ENCODE measurements around the gene GALNT17. TPM values are rescaled to one million over a fixed set of nuclear protein-coding genes. Genes with fewer than 3 reads are reported as not detected.

Gene GALNT17
- total and polyA plus RNA-seq, 2 experiments from 2014 or later = 11.1 to 65.6 TPM

DNA sequence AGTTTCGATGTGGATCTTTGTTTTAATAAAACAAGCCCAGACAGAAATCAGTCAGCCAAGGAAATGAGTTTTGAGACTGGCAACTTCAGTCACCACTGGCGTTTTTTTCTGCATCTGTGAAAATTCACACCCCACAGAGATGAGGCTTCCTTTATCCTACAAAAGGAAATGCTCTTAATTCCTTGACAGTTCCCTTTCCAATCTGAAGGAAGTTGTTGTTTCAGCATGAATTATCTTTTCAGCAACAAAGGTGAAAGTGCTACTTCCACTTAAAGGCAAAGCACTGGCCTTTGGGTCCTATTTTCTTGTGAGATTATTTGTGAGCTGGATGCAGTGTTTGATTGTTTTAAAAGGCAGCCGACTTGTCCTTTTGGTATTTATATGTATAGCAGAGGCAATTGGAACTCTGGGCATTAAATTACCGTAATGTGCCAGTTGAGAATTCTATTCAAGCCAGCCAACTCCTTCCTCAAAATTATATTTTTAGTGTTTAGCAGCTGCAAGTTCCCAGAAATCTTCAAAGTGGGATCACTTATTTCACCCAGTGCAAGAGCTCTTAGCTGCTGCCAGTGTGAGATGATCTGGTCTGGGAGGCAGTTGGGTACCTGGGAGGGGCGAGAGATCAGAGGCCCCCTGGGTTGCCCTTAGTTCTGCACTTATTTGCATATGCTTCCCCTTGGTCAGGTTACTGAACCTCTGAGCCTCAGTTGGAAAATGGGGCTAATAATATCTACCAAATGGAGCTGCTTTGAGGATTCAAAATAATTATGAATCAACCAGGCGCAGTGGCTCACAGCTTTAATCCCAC is 427.1 kb downstream of the GALNT17 start (continued):
- no peak for TF ChIP-seq REST (IDR thresholded peaks at IDR 0.05; ENCODE audit: unreplicated experiment)

GRCh38 chr7:71560354-71560995 is 428.5 kb downstream of the GALNT17 start:
- H3K4me1 Mint-ChIP-seq = peaks cover 22% of the 10 kb centered on the region
- no peak for ATAC-seq
- H3K27ac Mint-ChIP-seq = no peak overlapping the region
- TF ChIP-seq, protein P1, sequence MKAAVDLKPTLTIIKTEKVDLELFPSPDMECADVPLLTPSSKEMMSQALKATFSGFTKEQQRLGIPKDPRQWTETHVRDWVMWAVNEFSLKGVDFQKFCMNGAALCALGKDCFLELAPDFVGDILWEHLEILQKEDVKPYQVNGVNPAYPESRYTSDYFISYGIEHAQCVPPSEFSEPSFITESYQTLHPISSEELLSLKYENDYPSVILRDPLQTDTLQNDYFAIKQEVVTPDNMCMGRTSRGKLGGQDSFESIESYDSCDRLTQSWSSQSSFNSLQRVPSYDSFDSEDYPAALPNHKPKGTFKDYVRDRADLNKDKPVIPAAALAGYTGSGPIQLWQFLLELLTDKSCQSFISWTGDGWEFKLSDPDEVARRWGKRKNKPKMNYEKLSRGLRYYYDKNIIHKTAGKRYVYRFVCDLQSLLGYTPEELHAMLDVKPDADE (IDR thresholded peaks at IDR 0.05) = no peak
- TF ChIP-seq POLR2AphosphoS5 (IDR thresholded peaks at IDR 0.05; ENCODE audit: low read depth) (no peak), JUNB (IDR thresholded peaks at IDR 0.05; ENCODE audit: unreplicated experiment) (no peak), STAT1 (IDR thresholded peaks at IDR 0.05; ENCODE audit: unreplicated experiment) (no peak), REST (IDR thresholded peaks at IDR 0.05; ENCODE audit: unreplicated experiment) (no peak), CTCF (conservative IDR thresholded peaks at IDR 0.05; ENCODE audit: low read depth in 2 of 2) (no peak), EZH2phosphoT487 (IDR thresholded peaks at IDR 0.05; ENCODE audit: unreplicated experiment) (no peak), EZH2 (IDR thresholded peaks at IDR 0.05; ENCODE audit: low read depth, unreplicated experiment) (no peak), CREB1 (CRISPR knock-in tag; IDR thresholded peaks at IDR 0.05; ENCODE audit: low read depth) (no peak)

More at GRCh38 chr7:71560354-71560995, 428.5 kb downstream of the GALNT17 start:
- Histone ChIP-seq H4K20me1 (replicated peaks; ENCODE audit: insufficient read depth) (no peaks in the 10 kb centered on the region), H3K4me3 (no peak overlapping the region), H3K4me2 (no peak overlapping the region), H2AFZ (no peak overlapping the region), H3K79me2 (replicated peaks; ENCODE audit: insufficient read depth) (0 out of 2 replicates have a peak, but pooled peaks cover 5% of the 10 kb centered on the region), H3K4me1 (ENCODE audit: insufficient read depth) (peaks cover 27% of the 10 kb centered on the region), H3K36me3 (ENCODE audit: insufficient read depth) (no peaks in the 10 kb centered on the region), H3F3A (replicated peaks; ENCODE audit: low read depth) (no peaks in the 10 kb centered on the region; the same call in 1 of the 2 replicates), H3K9me2 (ENCODE audit: insufficient read depth) (no peaks in the 10 kb centered on the region), H3K27ac (ENCODE audit: low read depth) (0 out of 2 replicates have a peak overlapping the region, but pooled peaks have one; percentile 63), H3K27me3 (ENCODE audit: insufficient read depth) (no peaks in the 10 kb centered on the region)
- peaks cover 13% of the 10 kb centered on the region; the same call in 2 of the 3 replicates for H3K9me3 Mint-ChIP-seq
- peaks cover 4% of the 10 kb centered on the region for H3K27me3 Mint-ChIP-seq (ENCODE audit: insufficient read depth, low read depth, poor library complexity)
- peak; percentile 18 for DNase-seq (ENCODE audit: low spot score)
- H3K4me3 Mint-ChIP-seq = no peak overlapping the region
- peaks cover 13% of the 10 kb centered on the region for H3K36me3 Mint-ChIP-seq (ENCODE audit: low read depth)

All from GM23338 (cell line).